B cell (primary cell): ENCODE measurements around the gene LNP1. TPM values are rescaled to one million over a fixed set of nuclear protein-coding genes. Genes with fewer than 3 reads are reported as not detected.

Experiments used
- ATAC-seq: fragments of 200-7000 bp; cut with Tn5 transposase; one replicate; pipeline ENCODE4 v1.10.0; 2021; ENCODE audit warnings: low read depth, mild to moderate bottlenecking, moderate number of reproducible peaks, moderate library complexity
- CTCF ChIA-PET: fragments of 350-600 bp; sonication (Branson Sonifier 250); formaldehyde crosslinking; loops from one replicate; lab custom pipeline; 2021; ENCODE audit warnings: antibody characterized with exemption, inconsistent platforms; lab: Charles Lee
- POLR2A ChIA-PET: fragments of 350-600 bp; sonication (Branson Sonifier 250); formaldehyde crosslinking; loops from one replicate; lab custom pipeline; 2021; ENCODE audit warnings: antibody characterized with exemption; lab: Charles Lee
- DNase-seq: peaks from one replicate; pipeline ENCODE4 v3.0.0; 2013
- H2AFZ ChIP-seq: 2 replicates; pipeline ENCODE4 v1.6.1; 2012; ENCODE audit warnings: mild to moderate bottlenecking, low read depth, low read length; ENCODE audit not compliant: insufficient read depth, poor library complexity, severe bottlenecking
- H3K27ac ChIP-seq, 2 donors: 1 replicate in 1 of 2; 2 replicates in 1 of 2; pipeline ENCODE4 v1.5.1; 2012 to 2013; ENCODE audit warnings: low read length in 2 of 2, mild to moderate bottlenecking in 2 of 2, moderate library complexity in 1 of 2
- H3K27me3 ChIP-seq, 4 experiments: fragments of 200-600 bp in 1 of 4; sonication (generic) in 1 of 4; replicated peaks in 1 of 4; 1 replicate in 2 of 4; 2 replicates in 2 of 4; pipeline versions ENCODE4 v1.6.1 to v1.7.0; 2013 to 2016; ENCODE audit warnings: low read length in 3 of 4, mild to moderate bottlenecking in 2 of 4, mixed read lengths in 1 of 4, moderate library complexity in 1 of 4; ENCODE audit not compliant: insufficient read depth in 4 of 4, control insufficient read depth in 3 of 4; ENCODE audit errors: control extremely low read depth in 1 of 4
- H3K36me3 ChIP-seq, 2 experiments: replicated peaks in 1 of 2; 1 replicate in 1 of 2; 2 replicates in 1 of 2; pipeline versions ENCODE4 v1.6.1 to v1.7.1; 2013; ENCODE audit warnings: low read length in 1 of 2; ENCODE audit not compliant: insufficient read depth in 2 of 2, control insufficient read depth in 1 of 2; ENCODE audit errors: control extremely low read depth in 1 of 2, extremely low read depth in 1 of 2
- H3K4me1 ChIP-seq, 2 donors: fragments of 200-600 bp in 1 of 2; sonication (generic) in 1 of 2; 1 replicate in 1 of 2; 2 replicates in 1 of 2; pipeline versions ENCODE4 v1.5.1 to v1.6.1; 2013 to 2017; ENCODE audit warnings: low read length in 2 of 2; ENCODE audit not compliant: control insufficient read depth in 2 of 2, insufficient read depth in 2 of 2
- H3K4me2 ChIP-seq: replicated peaks from 2 replicates; pipeline ENCODE3; 2012; ENCODE audit warnings: mild to moderate bottlenecking, low read depth, low read length; ENCODE audit not compliant: poor library complexity, severe bottlenecking
- H3K4me3 ChIP-seq, 5 experiments: fragments of 200-600 bp in 1 of 5; sonication (generic) in 1 of 5; 1 replicate in 3 of 5; 2 replicates in 2 of 5; pipeline versions ENCODE4 v1.5.1 to v1.7.0; 2011 to 2016; ENCODE audit warnings: low read length in 4 of 5, mild to moderate bottlenecking in 4 of 5, low read depth in 2 of 5, control low read depth in 1 of 5, moderate library complexity in 1 of 5; ENCODE audit not compliant: insufficient read depth in 1 of 5; ENCODE audit errors: control extremely low read depth in 1 of 5, extremely low read depth in 1 of 5
- H3K79me2 ChIP-seq: fragments of 200-600 bp; sonication (generic); one replicate; pipeline ENCODE4 v1.6.0; 2016; ENCODE audit warnings: low read length; ENCODE audit not compliant: control insufficient read depth, insufficient read depth
- H3K9ac ChIP-seq: fragments of 200-600 bp; sonication (generic); 2 replicates; pipeline ENCODE4 v1.6.1; 2017; ENCODE audit warnings: mild to moderate bottlenecking, low read length, moderate library complexity
- H3K9me3 ChIP-seq, 3 donors: one replicate each; pipeline versions ENCODE4 v1.6.1 to v1.7.1; 2013; ENCODE audit warnings: low read length in 2 of 3; ENCODE audit not compliant: control insufficient read depth in 2 of 3, insufficient read depth in 1 of 3; ENCODE audit errors: control extremely low read depth in 1 of 3
- H4K20me1 ChIP-seq: 2 replicates; pipeline ENCODE4 v1.6.0; 2012; ENCODE audit warnings: mild to moderate bottlenecking, low read length; ENCODE audit not compliant: insufficient read depth, control insufficient read depth, poor library complexity, severe bottlenecking
- H3K27ac Mint-ChIP-seq: one replicate; pipeline ENCODE4 v1.8.0; 2021; ENCODE audit warnings: mixed read lengths
- H3K27me3 Mint-ChIP-seq: one replicate; pipeline ENCODE4 v1.8.0; 2021; ENCODE audit warnings: mixed read lengths
- H3K4me1 Mint-ChIP-seq: one replicate; pipeline ENCODE4 v1.8.0; 2021; ENCODE audit warnings: mixed read lengths
- H3K4me3 Mint-ChIP-seq: one replicate; pipeline ENCODE4 v1.8.0; 2021; ENCODE audit warnings: mixed read lengths
- H3K9me3 Mint-ChIP-seq: one replicate; pipeline ENCODE4 v1.8.0; 2022; ENCODE audit warnings: mixed read lengths; ENCODE audit not compliant: insufficient read depth
- CTCF ChIP-seq: fragments of 200-600 bp; IDR thresholded peaks from one replicate; pipeline ENCODE4 v1.8.0; 2022; ENCODE audit warnings: antibody characterized with exemption, mild to moderate bottlenecking
- EZH2 ChIP-seq: IDR thresholded peaks from 2 replicates; pipeline ENCODE4 v1.6.1; 2012; ENCODE audit warnings: borderline replicate concordance, low read depth, mild to moderate bottlenecking, moderate library complexity, low read length; ENCODE audit not compliant: insufficient read depth, poor library complexity, severe bottlenecking
- WGBS: methylation state at CpG from one replicate; pipeline ENCODE4 v1.1.5; 2013; ENCODE audit warnings: missing lambda C conversion rate; ENCODE audit not compliant: insufficient coverage; 5-methylcytosine and 5-hydroxymethylcytosine counted together
- intact Hi-C: fragments of 100-400 bp; cut with micrococcal nuclease; formaldehyde crosslinking; loops from one replicate; pipeline ENCODE4 v1.10.0; 2022
- polyA plus RNA-seq: library from polyadenylated mRNA; depleted of rRNA; stranded (reverse); fragments of >200 nt; gene quantifications from 2 replicates; pipeline ENCODE4 v1.2.3, GENCODE V29; 2012
- total RNA-seq, 2 donors: library from RNA; stranded (reverse); fragments of 120-200 nt in 1 of 2; gene quantifications; 1 replicate in 1 of 2; 2 replicates in 1 of 2; pipeline versions ENCODE4 v1.2.3 to v1.2.4, GENCODE V29; 2013 to 2022

LNP1 gene
- total and polyA plus RNA-seq, 2 donors (not counting 1 experiment from before 2014, with no cell fraction given) = 0.39 to 1.9 TPM

GRCh38 chr3:100400419-100400779 lies 940 bp upstream of the LNP1 start:
- no peaks in the 10 kb centered on the region for H3K9me3 ChIP-seq
- H3K9me3 Mint-ChIP-seq = no peaks in the 10 kb centered on the region
- peak overlapping the region; percentile 95 for H3K4me3 Mint-ChIP-seq
- peaks cover 74% of the 10 kb centered on the region for H3K79me2 ChIP-seq
- intact Hi-C loops = loop anchor here (5.0 kb wide), 4 partner anchors 92 to 1808 kb away; partner anchors contain the start of genes CPOX and TMEM45A
- TF ChIP-seq CTCF (no peak), EZH2 (no peak)
- peak overlapping the region; percentile 85 for H2AFZ ChIP-seq
- peak; percentile 52 for DNase-seq
- peaks cover 0 to 2% of the 10 kb centered on the region in 2 experiments for H3K36me3 ChIP-seq
- POLR2A ChIA-PET = interaction anchor here (0.6 kb wide), 2 partner anchors 328 to 1174 kb away, joined by 4 to 5 read pairs; partner anchors contain the start of gene PCNP
- no peaks in the 10 kb centered on the region for H3K27me3 ChIP-seq
- peak overlapping the region; percentile 87 for H3K4me2 ChIP-seq
- CTCF ChIA-PET = interaction anchor here (1.0 to 1.5 kb wide), 2 partner anchors 65 to 568 kb away, joined by 3 to 7 read pairs; partner anchors contain the start of gene NIT2
- under 1% methylated on average over 22 of the region's 22 CpGs for WGBS
- no peaks in the 10 kb centered on the region for H3K27me3 Mint-ChIP-seq
- peak overlapping the region; percentile 93 for H3K27ac Mint-ChIP-seq
- H3K27ac ChIP-seq = peak overlapping the region in 1 of 2 donors; percentile 84
- no peak for ATAC-seq
- peaks cover 16% of the 10 kb centered on the region for H4K20me1 ChIP-seq
- peak overlapping the region; percentile 56 to 95 (median 86) for H3K4me3 ChIP-seq
- peaks cover 54% of the 10 kb centered on the region for H3K4me1 Mint-ChIP-seq
- H3K9ac ChIP-seq = peak overlapping the region; percentile 72
- H3K4me1 ChIP-seq = peaks cover 18 to 22% of the 10 kb centered on the region in 2 donors

- H3K9ac ChIP-seq = peak overlapping the region; percentile 72
- intact Hi-C loops = loop anchor here (1.0 to 5.0 kb wide), 12 partner anchors 67 to 1809 kb away; partner anchors contain the start of genes CMSS1, CPOX, NIT2 and TBC1D23
- 2% methylated on average over 18 of the region's 23 CpGs for WGBS
- Mint-ChIP-seq H3K27me3 (no peaks in the 10 kb centered on the region), H3K4me1 (peaks cover 47% of the 10 kb centered on the region), H3K4me3 (peak overlapping the region; percentile 95), H3K9me3 (no peaks in the 10 kb centered on the region), H3K27ac (peak overlapping the region; percentile 93)
- peaks cover 0 to 2% of the 10 kb centered on the region in 2 experiments for H3K36me3 ChIP-seq
- peaks cover 11% of the 10 kb centered on the region for H4K20me1 ChIP-seq
- no peaks in the 10 kb centered on the region for H3K27me3 ChIP-seq
- peak overlapping the region; percentile 74 to 95 (median 89) for H3K4me3 ChIP-seq
- POLR2A ChIA-PET = interaction anchor here (0.6 to 0.8 kb wide), 2 partner anchors 141 to 1169 kb away, joined by 3 to 4 read pairs; partner anchors contain the start of gene TBC1D23
- H3K4me2 ChIP-seq = peak overlapping the region; percentile 87
- DNase-seq = no peak
- peak; percentile 13 for ATAC-seq
- H3K79me2 ChIP-seq = peaks cover 68% of the 10 kb centered on the region
- H3K4me1 ChIP-seq = peaks cover 18 to 22% of the 10 kb centered on the region in 2 donors
- H3K27ac ChIP-seq = peak overlapping the region; percentile 73 to 84
- TF ChIP-seq CTCF = no peak
- TF ChIP-seq EZH2 = no peak
- CTCF ChIA-PET = interaction anchor here (0.7 to 1.5 kb wide), 6 partner anchors 141 to 584 kb away, joined by 3 to 7 read pairs (median 4); partner anchors contain the start of genes CMSS1 and TBC1D23
- H3K9me3 ChIP-seq = no peaks in the 10 kb centered on the region
- H2AFZ ChIP-seq = peak overlapping the region; percentile 85
Observed at GRCh38 chr3:100401674-100402041, 319 bp downstream of the LNP1 start.
